GM23248 (cell line): Measurements from ENCODE around the gene WIPI1. TPM values are rescaled to one million over a fixed set of nuclear protein-coding genes. Genes with fewer than 3 reads are reported as not detected.

Source experiments
- DNase-seq: peaks from one replicate; pipeline ENCODE4 v3.0.0-alpha.2; 2015
- H2AFZ ChIP-seq: fragments of 200-600 bp; sonication (generic); 2 replicates; pipeline ENCODE4 v1.6.1; 2016; ENCODE audit warnings: antibody characterized with exemption
- H3F3A ChIP-seq: fragments of 200-600 bp; sonication (generic); 2 replicates; pipeline ENCODE4 v1.6.1; 2016; ENCODE audit warnings: mild to moderate bottlenecking, antibody characterized with exemption, mixed run types; ENCODE audit not compliant: insufficient read depth
- H3K27ac ChIP-seq: fragments of 200-600 bp; sonication (generic); 2 replicates; pipeline ENCODE4 v1.5.1; 2016; ENCODE audit warnings: mild to moderate bottlenecking
- H3K27me3 ChIP-seq: fragments of 200-600 bp; sonication (generic); replicated peaks from 2 replicates; pipeline ENCODE4 v1.6.1; 2016; ENCODE audit warnings: mild to moderate bottlenecking; ENCODE audit not compliant: insufficient read depth
- H3K36me3 ChIP-seq: fragments of 200-600 bp; sonication (generic); 2 replicates; pipeline ENCODE4 v1.6.1; 2016; ENCODE audit warnings: low read depth, mild to moderate bottlenecking
- H3K4me1 ChIP-seq: fragments of 200-600 bp; sonication (generic); 2 replicates; pipeline ENCODE4 v1.6.1; 2016; ENCODE audit warnings: mild to moderate bottlenecking; ENCODE audit not compliant: insufficient read depth
- H3K4me2 ChIP-seq: fragments of 200-600 bp; sonication (generic); one replicate; pipeline ENCODE4 v1.6.1; 2016; ENCODE audit warnings: mild to moderate bottlenecking; ENCODE audit not compliant: unreplicated experiment
- H3K4me3 ChIP-seq: fragments of 200-600 bp; sonication (generic); 2 replicates; pipeline ENCODE4 v1.5.1; 2016; ENCODE audit warnings: mild to moderate bottlenecking
- H3K79me2 ChIP-seq: fragments of 200-600 bp; sonication (generic); 2 replicates; pipeline ENCODE4 v1.6.1; 2016; ENCODE audit warnings: mild to moderate bottlenecking; ENCODE audit not compliant: insufficient read depth
- H3K9ac ChIP-seq: fragments of 200-600 bp; sonication (generic); 2 replicates; pipeline ENCODE4 v1.6.1; 2016; ENCODE audit warnings: mild to moderate bottlenecking
- H3K9me2 ChIP-seq: fragments of 200-600 bp; sonication (generic); 2 replicates; pipeline ENCODE4 v1.6.1; 2016; ENCODE audit warnings: mixed run types, mild to moderate bottlenecking, moderate library complexity; ENCODE audit not compliant: insufficient read depth
- H3K9me3 ChIP-seq: fragments of 200-600 bp; sonication (generic); one replicate; pipeline ENCODE4 v1.6.1; 2017; ENCODE audit warnings: low read depth
- H4K20me1 ChIP-seq: fragments of 200-600 bp; sonication (generic); 2 replicates; pipeline ENCODE4 v1.6.0; 2016; ENCODE audit not compliant: insufficient read depth
- EZH2 ChIP-seq: fragments of 200-600 bp; sonication (generic); IDR thresholded peaks from 2 replicates; pipeline ENCODE4 v1.6.1; 2018; ENCODE audit warnings: antibody characterized with exemption, mild to moderate bottlenecking; ENCODE audit not compliant: insufficient read depth, poor library complexity, severe bottlenecking
- EZH2phosphoT487 ChIP-seq: fragments of 200-600 bp; sonication (generic); IDR thresholded peaks from 2 replicates; pipeline ENCODE4 v1.6.1; 2018; ENCODE audit warnings: antibody characterized with exemption, moderate library complexity, mild to moderate bottlenecking, low read depth; ENCODE audit not compliant: insufficient read depth
- WGBS, 2 experiments: methylation state at CpG; one replicate each; pipeline ENCODE4 v1.1.6; 2015 to 2017; ENCODE audit warnings: low lambda C conversion rate in 2 of 2, low coverage in 1 of 2; ENCODE audit errors: missing lambda C conversion rate in 2 of 2; 5-methylcytosine and 5-hydroxymethylcytosine counted together
- in situ Hi-C: fragments of 300-500 bp; cut with MboI; formaldehyde crosslinking; loops from 2 replicates; pipeline ENCODE4 v1.15.0; 2020
- microRNA counts: library from miRNA; unstranded; fragments of <30 nt; microRNA quantifications from one replicate; lab custom pipeline; 2016
- microRNA-seq: library from miRNA; unstranded; fragments of <30 nt; microRNA quantifications from one replicate; pipeline ENCODE4, GENCODE V29; 2016; ENCODE audit warnings: borderline number of aligned reads
- polyA plus RNA-seq: library from polyadenylated mRNA; unstranded; fragments of >200 nt; fragmentation: Nextera tagmentation; extraction: Ambion mirVana; gene quantifications from 2 replicates; pipeline ENCODE4 v1.2.1, GENCODE V29; 2016
- small RNA-seq: library from RNA; depleted of rRNA; stranded (forward); fragments of <200 nt; gene quantifications from one replicate; pipeline ENCODE3, GENCODE V24; 2014; ENCODE audit warnings: low read depth, low replicate concordance
- total RNA-seq: library from RNA; depleted of rRNA; stranded (reverse); fragments of >200 nt; shearing (Covaris generic); gene quantifications from 2 replicates; pipeline ENCODE4 v1.2.3, GENCODE V29; 2014; rRNA removed

Gene WIPI1
- total and polyA plus RNA-seq, 2 experiments from 2014 or later, result 82.0 to 99.1 TPM

DNA sequence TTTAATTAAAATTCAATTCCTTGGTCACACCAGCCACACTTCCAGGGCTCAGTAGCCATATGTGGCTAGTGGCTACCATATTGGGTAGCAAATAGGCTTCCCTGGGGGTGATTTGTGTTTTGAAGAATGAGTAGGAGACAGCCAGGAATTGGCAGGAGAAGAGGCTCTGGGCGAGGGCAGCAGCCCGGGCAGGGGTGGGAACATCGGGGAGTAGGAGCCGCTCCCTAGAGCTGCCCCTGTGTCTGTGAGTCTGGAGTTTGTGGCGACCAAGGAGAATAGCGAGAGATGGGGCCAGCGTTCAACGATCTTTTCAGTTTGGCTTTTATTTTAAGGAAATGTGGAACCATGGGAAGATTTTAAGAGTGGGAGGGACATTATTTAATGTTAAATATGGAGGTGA is 81.7 kb downstream of the WIPI1 start:
- WGBS, 2 experiments, result 96 to 99% methylated on average over 8 of the region's 8 CpGs
- Histone ChIP-seq H3K9me2 (no peaks in the 10 kb centered on the region), H3K79me2 (no peaks in the 10 kb centered on the region), H3K4me1 (peaks cover 24% of the 10 kb centered on the region), H3K9me3 (no peaks in the 10 kb centered on the region), H2AFZ (no peak overlapping the region), H4K20me1 (no peaks in the 10 kb centered on the region), H3K4me3 (no peak overlapping the region), H3F3A (peaks cover 17% of the 10 kb centered on the region), H3K9ac (no peak overlapping the region), H3K27me3 (no peaks in the 10 kb centered on the region), H3K36me3 (no peaks in the 10 kb centered on the region), H3K4me2 (no peak overlapping the region), H3K27ac (no peak overlapping the region)
- TF ChIP-seq EZH2, result no peak
- no peak for TF ChIP-seq EZH2phosphoT487
- no peak for DNase-seq
- in situ Hi-C loops, result no loop called here

MicroRNAs within 50 kb of the gene (microRNA counts, 767-probe panel; counts per million panel counts)
- 447 counts per million, percentile 86 among the panel's probes with 10 or more counts for microRNA hsa-miR-635 (lab: Ali Mortazavi, UCI)

Small RNA genes within 50 kb of the gene (microRNA-seq; reads per million reads assigned to microRNA genes)
- gene MIR635, result not detected

Small RNA genes within 50 kb of the gene (small RNA-seq; reads per million reads assigned to genes)
- not detected for gene MIR635

Other genes starting within 250 kb of the WIPI1 start
- 81.6 and 96.7 TPM in 2 replicates for gene AMZ2, start 209.5 kb downstream of the WIPI1 start, total RNA-seq
- gene AMZ2, start 209.5 kb downstream of the WIPI1 start, polyA plus RNA-seq, result 117 and 120 TPM in 2 replicates
- 0.13 and 0.32 TPM in 2 replicates for gene SLC16A6, start 166.4 kb downstream of the WIPI1 start, total RNA-seq
- 0.16 and 0.30 TPM in 2 replicates for gene SLC16A6, start 166.4 kb downstream of the WIPI1 start, polyA plus RNA-seq
- gene ARSG, start 166.0 kb downstream of the WIPI1 start, total RNA-seq, result 2.8 and 9.1 TPM in 2 replicates
- 5.0 and 5.6 TPM in 2 replicates for gene ARSG, start 166.0 kb downstream of the WIPI1 start, polyA plus RNA-seq
- gene PRKAR1A, start 54.9 kb upstream of the WIPI1 start, total RNA-seq, result 281 and 287 TPM in 2 replicates
- gene PRKAR1A, start 54.9 kb upstream of the WIPI1 start, polyA plus RNA-seq, result 331 and 332 TPM in 2 replicates
- 7.5 and 9.3 TPM in 2 replicates for gene FAM20A, start 143.9 kb upstream of the WIPI1 start, total RNA-seq
- 10.9 and 11.0 TPM in 2 replicates for gene FAM20A, start 143.9 kb upstream of the WIPI1 start, polyA plus RNA-seq